GM08714 (cell line): Measurements from ENCODE around the gene GTF3A.

Experiments used
- H3K4me3 ChIP-seq: fragments of 200-500 bp; sonication (Bioruptor generic); 2 replicates; pipeline ENCODE4 v1.5.1; 2014; ENCODE audit warnings: mild to moderate bottlenecking, low read length, inconsistent platforms
- ZNF274 ChIP-seq: IDR thresholded peaks from 2 replicates; pipeline ENCODE4 v1.6.1; 2012; ENCODE audit warnings: mild to moderate bottlenecking, low read depth, low read length

The GTF3A gene

GRCh38 chr13:27449936-27450828, 25.8 kb downstream of the GTF3A start, which contains the start of gene MTIF3:
Gene MTIF3 (minus strand): TSS chr13:27450564. CDS start chr13:27440448, 10,116 bp downstream.
- peak within 1 kb of the TSS; percentile 75 for H3K4me3 ChIP-seq
- no peak for TF ChIP-seq ZNF274

GRCh38 chr13:27450921-27451471, 26.6 kb downstream of the GTF3A start:
- no peak for TF ChIP-seq ZNF274
- H3K4me3 ChIP-seq: peak overlapping the region; percentile 75

- TF ChIP-seq ZNF274: no peak
- peak overlapping the region; percentile 43; the same call in 1 of the 2 replicates for H3K4me3 ChIP-seq
These were observed 31.0 kb downstream of the GTF3A start for GRCh38 chr13:27455331-27455855.

GRCh38 chr13:27461940-27462584, 37.6 kb downstream of the GTF3A start:
- TF ChIP-seq ZNF274: no peak
- no peak overlapping the region for H3K4me3 ChIP-seq

GRCh38 chr13:27463500-27463899, 39.1 kb downstream of the GTF3A start:
- TF ChIP-seq ZNF274: no peak
- H3K4me3 ChIP-seq: no peak overlapping the region

- no peak for TF ChIP-seq ZNF274
- no peak overlapping the region for H3K4me3 ChIP-seq
These were observed 41.2 kb downstream of the GTF3A start for GRCh38 chr13:27465611-27466010.

GRCh38 chr13:27466513-27466912, 42.1 kb downstream of the GTF3A start:
- TF ChIP-seq ZNF274: no peak
- H3K4me3 ChIP-seq: no peak overlapping the region

GRCh38 chr13:27470075-27470820, 45.8 kb downstream of the GTF3A start:
- H3K4me3 ChIP-seq: no peak overlapping the region
- no peak for TF ChIP-seq ZNF274

GRCh38 chr13:27472441-27472840, 48.0 kb downstream of the GTF3A start:
- TF ChIP-seq ZNF274: no peak
- no peak overlapping the region for H3K4me3 ChIP-seq

- TF ChIP-seq ZNF274: no peak
- no peak overlapping the region for H3K4me3 ChIP-seq
These were observed 48.5 kb downstream of the GTF3A start for GRCh38 chr13:27472941-27473340.

- H3K4me3 ChIP-seq: no peak overlapping the region
- no peak for TF ChIP-seq ZNF274
These were observed 50.4 kb downstream of the GTF3A start for GRCh38 chr13:27474751-27475268.

GRCh38 chr13:27476943-27477703, 52.7 kb downstream of the GTF3A start:
- no peak for TF ChIP-seq ZNF274
- H3K4me3 ChIP-seq: no peak overlapping the region

GRCh38 chr13:27481766-27482165, 57.3 kb downstream of the GTF3A start:
- H3K4me3 ChIP-seq: no peak overlapping the region
- no peak for TF ChIP-seq ZNF274
